ENCODE measurements around the gene PIP5K1B. TPM values are rescaled to one million over a fixed set of nuclear protein-coding genes. Genes with fewer than 3 reads are reported as not detected.

The PIP5K1B gene
- total RNA-seq, 1 donor from 2014 or later: 0.87 TPM

DNA sequence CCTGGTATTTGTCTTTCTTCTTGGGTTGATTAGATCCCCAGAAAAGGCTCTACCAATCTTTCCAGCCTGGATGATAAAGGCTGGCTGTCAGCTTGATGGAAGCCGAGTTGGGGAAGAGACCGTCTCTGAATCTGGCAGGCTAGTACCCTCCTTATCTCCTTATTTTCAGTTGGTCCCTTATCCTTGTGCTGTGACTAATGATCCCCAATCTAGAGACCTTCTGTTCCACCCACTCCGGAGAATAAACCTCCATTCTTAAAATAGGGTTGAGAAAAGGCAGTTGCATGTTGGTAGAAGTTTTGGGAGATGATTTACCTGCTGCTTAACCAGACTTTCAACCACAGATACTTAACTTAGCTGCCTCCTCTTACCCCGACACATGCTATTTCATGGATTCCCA is 256.5 kb downstream of the PIP5K1B start:
- Mint-ChIP-seq H3K9me3 (peaks cover 12% of the 10 kb centered on the region), H3K27ac (no peak overlapping the region), H3K36me3 (peaks cover 2% of the 10 kb centered on the region), H3K4me1 (no peaks in the 10 kb centered on the region), H3K27me3 (ENCODE audit: low read depth) (peaks cover 4% of the 10 kb centered on the region), H3K4me3 (no peak overlapping the region)
- TF ChIP-seq, protein P1, sequence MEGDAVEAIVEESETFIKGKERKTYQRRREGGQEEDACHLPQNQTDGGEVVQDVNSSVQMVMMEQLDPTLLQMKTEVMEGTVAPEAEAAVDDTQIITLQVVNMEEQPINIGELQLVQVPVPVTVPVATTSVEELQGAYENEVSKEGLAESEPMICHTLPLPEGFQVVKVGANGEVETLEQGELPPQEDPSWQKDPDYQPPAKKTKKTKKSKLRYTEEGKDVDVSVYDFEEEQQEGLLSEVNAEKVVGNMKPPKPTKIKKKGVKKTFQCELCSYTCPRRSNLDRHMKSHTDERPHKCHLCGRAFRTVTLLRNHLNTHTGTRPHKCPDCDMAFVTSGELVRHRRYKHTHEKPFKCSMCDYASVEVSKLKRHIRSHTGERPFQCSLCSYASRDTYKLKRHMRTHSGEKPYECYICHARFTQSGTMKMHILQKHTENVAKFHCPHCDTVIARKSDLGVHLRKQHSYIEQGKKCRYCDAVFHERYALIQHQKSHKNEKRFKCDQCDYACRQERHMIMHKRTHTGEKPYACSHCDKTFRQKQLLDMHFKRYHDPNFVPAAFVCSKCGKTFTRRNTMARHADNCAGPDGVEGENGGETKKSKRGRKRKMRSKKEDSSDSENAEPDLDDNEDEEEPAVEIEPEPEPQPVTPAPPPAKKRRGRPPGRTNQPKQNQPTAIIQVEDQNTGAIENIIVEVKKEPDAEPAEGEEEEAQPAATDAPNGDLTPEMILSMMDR (IDR thresholded peaks at IDR 0.05; ENCODE audit: unreplicated experiment): no peak
- DNase-seq (ENCODE audit: low spot score in 2 of 2, unreplicated experiment in 2 of 2): no peak

DNA sequence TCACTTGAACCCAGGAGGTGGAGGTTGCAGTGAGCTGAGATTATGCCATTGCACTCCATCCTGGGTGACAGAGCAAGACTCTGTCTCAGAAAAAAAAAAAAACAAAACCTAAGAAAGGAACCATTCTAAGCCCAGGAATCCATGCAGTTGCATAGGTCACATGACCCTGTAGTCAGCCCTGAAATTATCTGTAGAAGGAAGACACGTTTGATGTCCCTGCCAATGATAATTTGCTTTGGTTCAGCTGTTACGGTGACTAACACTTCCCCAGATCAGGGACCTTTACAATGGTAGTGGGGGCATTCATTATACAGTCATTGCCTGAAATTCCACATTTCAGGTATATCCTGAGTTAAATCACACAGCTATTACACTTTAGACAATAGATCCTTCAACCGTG is 258.4 kb downstream of the PIP5K1B start:
- no peak for DNase-seq (ENCODE audit: low spot score in 2 of 2, unreplicated experiment in 2 of 2)
- H3K27me3 Mint-ChIP-seq (ENCODE audit: low read depth): peaks cover 11% of the 10 kb centered on the region
- peaks cover 12% of the 10 kb centered on the region for H3K9me3 Mint-ChIP-seq
- H3K4me3 Mint-ChIP-seq: no peak overlapping the region
- no peaks in the 10 kb centered on the region for H3K4me1 Mint-ChIP-seq
- TF ChIP-seq, protein P1 (IDR thresholded peaks at IDR 0.05; ENCODE audit: unreplicated experiment): no peak
- H3K36me3 Mint-ChIP-seq: peaks cover 2% of the 10 kb centered on the region
- H3K27ac Mint-ChIP-seq: no peak overlapping the region

DNA sequence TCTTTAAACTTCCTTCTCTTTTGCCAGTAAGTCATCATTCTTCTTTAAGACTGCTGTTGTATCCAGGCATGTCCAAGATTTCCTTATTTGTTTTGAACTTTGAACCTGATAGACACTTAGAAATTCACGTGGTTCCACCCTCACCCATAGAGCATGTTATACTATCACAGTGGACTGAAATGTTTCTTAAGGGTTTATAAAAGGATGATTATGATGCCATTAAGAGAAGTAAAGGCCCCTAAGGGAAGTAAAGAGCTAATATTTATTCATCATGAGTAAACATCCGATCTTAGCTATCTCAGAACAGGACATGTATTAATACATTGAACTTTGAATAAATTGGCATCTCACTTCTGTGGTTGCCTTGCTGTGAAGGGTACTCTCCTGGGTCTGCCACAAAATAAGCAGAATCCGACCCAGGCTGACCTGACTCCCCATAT is 259.1 kb downstream of the PIP5K1B start:
- Mint-ChIP-seq H3K9me3 (peaks cover 12% of the 10 kb centered on the region), H3K4me1 (no peaks in the 10 kb centered on the region), H3K27me3 (ENCODE audit: low read depth) (peaks cover 11% of the 10 kb centered on the region), H3K4me3 (no peak overlapping the region), H3K27ac (no peak overlapping the region), H3K36me3 (peaks cover 2% of the 10 kb centered on the region)
- TF ChIP-seq, protein P1 (IDR thresholded peaks at IDR 0.05; ENCODE audit: unreplicated experiment): no peak
- DNase-seq (ENCODE audit: low spot score in 2 of 2, unreplicated experiment in 2 of 2): no peak

DNA sequence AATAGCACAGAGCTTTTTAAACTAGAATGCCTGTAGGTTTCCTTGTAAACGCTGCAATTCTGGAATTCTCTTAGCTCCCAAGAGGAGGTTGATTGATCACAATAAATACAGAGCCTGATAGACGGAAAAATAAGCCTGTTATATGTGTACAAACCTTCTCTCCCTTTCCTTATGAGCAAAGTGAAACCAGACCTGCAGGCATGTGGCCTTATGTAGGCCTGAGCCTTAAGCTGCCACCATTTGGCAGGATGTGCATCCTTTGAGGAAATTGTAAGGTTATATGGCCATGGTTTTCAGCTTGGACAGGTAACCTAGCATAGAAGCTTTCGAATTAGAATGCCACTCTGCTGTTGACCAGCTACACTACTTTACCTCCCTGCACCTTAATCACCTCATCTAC is 259.7 kb downstream of the PIP5K1B start:
- Mint-ChIP-seq H3K27me3 (ENCODE audit: low read depth) (peaks cover 11% of the 10 kb centered on the region), H3K9me3 (peaks cover 9% of the 10 kb centered on the region), H3K4me3 (no peak overlapping the region), H3K4me1 (peaks cover 5% of the 10 kb centered on the region), H3K27ac (no peak overlapping the region), H3K36me3 (peaks cover 2% of the 10 kb centered on the region)
- TF ChIP-seq, protein P1 (IDR thresholded peaks at IDR 0.05; ENCODE audit: unreplicated experiment): no peak
- DNase-seq (ENCODE audit: low spot score in 2 of 2, unreplicated experiment in 2 of 2): no peak

DNA sequence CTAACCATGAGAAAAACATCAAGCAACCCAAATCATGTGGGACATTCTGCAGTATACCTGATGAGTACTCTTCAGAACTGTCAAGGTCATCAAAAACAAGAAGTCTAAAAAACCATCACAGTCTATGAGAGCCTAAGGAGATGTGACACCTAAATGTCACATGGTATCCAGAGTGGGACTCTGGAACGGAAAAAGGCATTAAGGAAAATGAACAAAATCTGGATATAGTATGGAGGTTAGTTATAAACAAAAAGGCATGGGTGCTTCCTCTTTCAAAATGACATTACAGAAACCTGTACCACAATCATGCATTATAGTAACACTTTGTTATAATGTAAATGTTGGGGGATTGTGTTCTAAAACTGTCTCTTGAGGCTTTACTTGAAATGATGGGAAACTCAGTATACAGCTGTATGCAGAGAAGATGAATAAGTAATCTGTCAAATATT is 261.5 kb downstream of the PIP5K1B start:
- no peaks in the 10 kb centered on the region for H3K36me3 Mint-ChIP-seq
- no peak for DNase-seq (ENCODE audit: low spot score in 2 of 2, unreplicated experiment in 2 of 2)
- H3K27ac Mint-ChIP-seq: no peak overlapping the region
- no peak overlapping the region for H3K4me3 Mint-ChIP-seq
- H3K9me3 Mint-ChIP-seq: peaks cover 2% of the 10 kb centered on the region
- peaks cover 10% of the 10 kb centered on the region for H3K27me3 Mint-ChIP-seq (ENCODE audit: low read depth)
- H3K4me1 Mint-ChIP-seq: peaks cover 6% of the 10 kb centered on the region
- TF ChIP-seq, protein P1 (IDR thresholded peaks at IDR 0.05; ENCODE audit: unreplicated experiment): no peak

DNA sequence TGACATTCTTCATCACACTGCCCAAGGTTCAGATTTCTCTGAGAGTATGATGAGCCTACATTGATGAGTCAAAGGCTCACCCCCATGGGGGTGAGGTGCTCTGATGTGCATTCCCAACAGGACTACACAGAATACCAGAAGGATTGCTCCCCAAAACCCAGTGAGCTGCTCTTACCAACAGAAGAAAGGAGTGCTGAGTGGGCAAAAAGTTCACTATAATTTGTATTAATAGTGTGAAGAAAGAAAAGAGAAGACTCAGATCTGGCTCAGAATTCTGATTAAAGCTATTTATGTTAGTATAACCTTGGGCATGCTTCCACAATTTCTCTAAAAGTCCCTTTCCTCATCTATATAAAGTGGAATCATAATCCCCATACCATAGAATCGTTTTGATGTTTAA is 262.8 kb downstream of the PIP5K1B start:
- H3K36me3 Mint-ChIP-seq: no peaks in the 10 kb centered on the region
- no peak for DNase-seq (ENCODE audit: low spot score in 2 of 2, unreplicated experiment in 2 of 2)
- H3K27me3 Mint-ChIP-seq (ENCODE audit: low read depth): peaks cover 9% of the 10 kb centered on the region
- peaks cover 6% of the 10 kb centered on the region for H3K4me1 Mint-ChIP-seq
- H3K9me3 Mint-ChIP-seq: peaks cover 7% of the 10 kb centered on the region
- H3K4me3 Mint-ChIP-seq: no peak overlapping the region
- H3K27ac Mint-ChIP-seq: no peak overlapping the region
- TF ChIP-seq, protein P1 (IDR thresholded peaks at IDR 0.05; ENCODE audit: unreplicated experiment): no peak

Data from mesothelial cell of epicardium (in vitro differentiated cells).